ENCODE data around the gene GIMAP8. TPM values are rescaled to one million over a fixed set of nuclear protein-coding genes. Genes with fewer than 3 reads are reported as not detected.
A peak's percentile ranks its signal among the peaks of the same experiment; 100 is the strongest.

GIMAP8 gene
- total RNA-seq, 2 experiments from 2014 or later = 2.9 to 3.8 TPM

DNA sequence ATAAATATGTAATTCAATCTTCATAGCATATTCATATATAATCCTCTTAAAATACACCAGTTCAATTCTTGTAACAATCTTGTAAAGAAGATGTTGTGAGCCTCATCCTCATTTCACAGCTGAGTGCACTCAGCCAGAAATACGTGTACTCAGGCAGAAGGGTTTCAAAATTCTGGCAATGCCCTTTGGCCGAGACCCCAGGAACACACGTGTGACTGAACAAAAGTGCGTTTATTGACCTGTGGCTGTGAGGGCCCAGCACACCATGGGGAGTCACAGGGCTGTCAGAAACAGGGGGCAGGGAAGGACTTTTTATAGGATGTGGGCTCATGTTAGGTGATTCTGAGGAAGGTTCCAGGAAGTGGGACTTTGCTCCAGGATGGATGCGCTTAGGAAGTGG lies 21.5 kb downstream of the GIMAP8 start:
- TF ChIP-seq, protein P1, sequence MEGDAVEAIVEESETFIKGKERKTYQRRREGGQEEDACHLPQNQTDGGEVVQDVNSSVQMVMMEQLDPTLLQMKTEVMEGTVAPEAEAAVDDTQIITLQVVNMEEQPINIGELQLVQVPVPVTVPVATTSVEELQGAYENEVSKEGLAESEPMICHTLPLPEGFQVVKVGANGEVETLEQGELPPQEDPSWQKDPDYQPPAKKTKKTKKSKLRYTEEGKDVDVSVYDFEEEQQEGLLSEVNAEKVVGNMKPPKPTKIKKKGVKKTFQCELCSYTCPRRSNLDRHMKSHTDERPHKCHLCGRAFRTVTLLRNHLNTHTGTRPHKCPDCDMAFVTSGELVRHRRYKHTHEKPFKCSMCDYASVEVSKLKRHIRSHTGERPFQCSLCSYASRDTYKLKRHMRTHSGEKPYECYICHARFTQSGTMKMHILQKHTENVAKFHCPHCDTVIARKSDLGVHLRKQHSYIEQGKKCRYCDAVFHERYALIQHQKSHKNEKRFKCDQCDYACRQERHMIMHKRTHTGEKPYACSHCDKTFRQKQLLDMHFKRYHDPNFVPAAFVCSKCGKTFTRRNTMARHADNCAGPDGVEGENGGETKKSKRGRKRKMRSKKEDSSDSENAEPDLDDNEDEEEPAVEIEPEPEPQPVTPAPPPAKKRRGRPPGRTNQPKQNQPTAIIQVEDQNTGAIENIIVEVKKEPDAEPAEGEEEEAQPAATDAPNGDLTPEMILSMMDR (IDR thresholded peaks at IDR 0.05) = no peak
- Mint-ChIP-seq H3K27ac (peak overlapping the region; percentile 79), H3K4me3 (no peak overlapping the region), H3K9me3 (peaks cover 9% of the 10 kb centered on the region), H3K36me3 (ENCODE audit: low read depth) (peaks cover 98% of the 10 kb centered on the region), H3K4me1 (ENCODE audit: low read depth) (peaks cover 94% of the 10 kb centered on the region), H3K27me3 (no peaks in the 10 kb centered on the region)
- Histone ChIP-seq H3K4me3 (ENCODE audit: low read length) (no peak overlapping the region), H3K9me3 (ENCODE audit: control insufficient read depth in 1 of 2, insufficient read depth in 1 of 2, low read length in 2 of 2) (peaks cover 0 to under 1% of the 10 kb centered on the region in 2 experiments), H3K27me3 (ENCODE audit: control insufficient read depth in 1 of 2, insufficient read depth in 2 of 2, low read length in 2 of 2) (no peaks in the 10 kb centered on the region), H3K36me3 (ENCODE audit: insufficient read depth, low read length) (peaks cover 84% of the 10 kb centered on the region), H3K4me1 (ENCODE audit: insufficient read depth, low read length) (peaks cover 49% of the 10 kb centered on the region), H3K27ac (ENCODE audit: low read depth in 1 of 2, low read length in 2 of 2) (no peak overlapping the region)
- ATAC-seq (ENCODE audit: poor library complexity) = no peak
- DNase-seq = no peak
- ChIA-PET POLR2A (interaction anchor here (1.4 to 4.8 kb wide), 4 partner anchors 10 to 31 kb away, joined by 4 to 20 read pairs (median 6); no protein-coding TSS in a partner anchor), CTCF (no interaction called here)
- intact Hi-C loops (cut with DNase I, micrococcal nuclease) = loop anchor here in 1 of 2 experiments (2.0 kb wide), 1 partner anchor 17 kb away; no protein-coding TSS in a partner anchor

DNA sequence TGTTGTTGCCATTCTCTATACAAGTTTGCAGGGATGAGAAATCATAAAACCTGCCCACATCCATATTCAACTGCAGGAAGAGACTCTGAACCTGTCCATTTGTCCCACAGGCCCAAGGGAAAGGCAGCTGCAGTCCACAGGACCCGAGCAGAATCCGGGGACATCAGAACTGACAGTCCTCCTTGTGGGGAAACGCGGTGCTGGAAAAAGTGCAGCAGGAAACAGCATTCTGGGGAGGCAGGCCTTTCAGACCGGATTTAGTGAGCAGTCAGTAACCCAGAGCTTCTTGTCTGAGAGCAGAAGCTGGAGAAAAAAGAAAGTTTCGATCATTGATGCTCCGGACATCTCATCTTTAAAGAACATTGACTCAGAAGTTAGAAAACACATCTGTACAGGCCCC lies 23.5 kb downstream of the GIMAP8 start:
- TF ChIP-seq, protein P1 (IDR thresholded peaks at IDR 0.05) = no peak
- intact Hi-C loops (cut with DNase I, micrococcal nuclease) = loop anchor here in 1 of 2 experiments (2.0 kb wide), 1 partner anchor 19 kb away; no protein-coding TSS in a partner anchor
- no peak for DNase-seq
- Histone ChIP-seq H3K27ac (ENCODE audit: low read depth in 1 of 2, low read length in 2 of 2) (no peak overlapping the region), H3K27me3 (ENCODE audit: control insufficient read depth in 1 of 2, insufficient read depth in 2 of 2, low read length in 2 of 2) (no peaks in the 10 kb centered on the region), H3K36me3 (ENCODE audit: insufficient read depth, low read length) (peaks cover 86% of the 10 kb centered on the region), H3K4me1 (ENCODE audit: insufficient read depth, low read length) (peaks cover 53% of the 10 kb centered on the region), H3K9me3 (ENCODE audit: control insufficient read depth in 1 of 2, insufficient read depth in 1 of 2, low read length in 2 of 2) (peaks cover 0 to 4% of the 10 kb centered on the region in 2 experiments), H3K4me3 (ENCODE audit: low read length) (no peak overlapping the region)
- CTCF ChIA-PET = interaction anchor here (1.2 to 1.3 kb wide), 2 partner anchors 22 to 25 kb away, joined by 3 to 4 read pairs; no protein-coding TSS in a partner anchor
- H3K9me3 Mint-ChIP-seq = peaks cover 9% of the 10 kb centered on the region
- no peak overlapping the region for H3K4me3 Mint-ChIP-seq
- no peaks in the 10 kb centered on the region for H3K27me3 Mint-ChIP-seq
- ATAC-seq (ENCODE audit: poor library complexity) = no peak
- peaks cover 94% of the 10 kb centered on the region for H3K4me1 Mint-ChIP-seq (ENCODE audit: low read depth)
- H3K27ac Mint-ChIP-seq = peak overlapping the region; percentile 79
- peaks cover 98% of the 10 kb centered on the region for H3K36me3 Mint-ChIP-seq (ENCODE audit: low read depth)
- POLR2A ChIA-PET = interaction anchor here (0.7 to 4.8 kb wide), 4 partner anchors 9 to 94 kb away, joined by 3 to 20 read pairs (median 16); partner anchors contain the start of genes GIMAP4 and GIMAP7

DNA sequence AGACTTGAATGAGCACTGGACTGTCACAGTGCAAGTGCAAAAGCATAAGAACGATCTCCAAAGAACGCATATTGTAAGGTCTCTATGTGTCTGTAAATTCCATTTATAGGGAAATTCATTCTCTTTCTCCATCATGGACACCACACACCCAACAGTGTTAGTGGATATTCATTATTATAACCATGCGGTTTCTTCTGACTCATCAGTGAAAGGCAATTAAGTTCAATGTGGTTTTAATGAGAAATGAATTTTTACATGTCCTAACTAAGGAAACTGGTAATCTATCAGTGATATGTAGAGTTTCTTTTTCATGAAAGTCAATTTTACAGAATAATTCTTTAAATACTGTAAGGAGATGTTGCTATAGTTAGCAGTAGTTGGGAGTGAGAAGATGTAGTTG lies 25.9 kb downstream of the GIMAP8 start:
- intact Hi-C loops (cut with DNase I, micrococcal nuclease) = no loop called here
- ChIA-PET POLR2A (interaction anchor here (1.2 to 3.7 kb wide), 5 partner anchors 12 to 39 kb away, joined by 3 to 17 read pairs (median 5); partner anchors contain the start of gene GIMAP7), CTCF (interaction anchor here (1.6 to 1.9 kb wide), 2 partner anchors 11 to 38 kb away, joined by 3 to 4 read pairs; partner anchors contain the start of gene GIMAP7)
- TF ChIP-seq, protein P1 (IDR thresholded peaks at IDR 0.05) = no peak
- Mint-ChIP-seq H3K36me3 (ENCODE audit: low read depth) (peaks cover 78% of the 10 kb centered on the region), H3K4me3 (peak overlapping the region; percentile 25), H3K27ac (peak overlapping the region; percentile 97), H3K9me3 (peaks cover 9% of the 10 kb centered on the region), H3K4me1 (ENCODE audit: low read depth) (peaks cover 92% of the 10 kb centered on the region), H3K27me3 (no peaks in the 10 kb centered on the region)
- Histone ChIP-seq H3K27ac (ENCODE audit: low read depth in 1 of 2, low read length in 2 of 2) (peak overlapping the region; percentile 92 to 95), H3K4me3 (ENCODE audit: low read length) (no peak overlapping the region), H3K4me1 (ENCODE audit: insufficient read depth, low read length) (peaks cover 72% of the 10 kb centered on the region), H3K27me3 (ENCODE audit: control insufficient read depth in 1 of 2, insufficient read depth in 2 of 2, low read length in 2 of 2) (no peaks in the 10 kb centered on the region), H3K9me3 (ENCODE audit: control insufficient read depth in 1 of 2, insufficient read depth in 1 of 2, low read length in 2 of 2) (peaks cover 0 to 4% of the 10 kb centered on the region in 2 experiments), H3K36me3 (ENCODE audit: insufficient read depth, low read length) (peaks cover 70% of the 10 kb centered on the region)
- ATAC-seq (ENCODE audit: poor library complexity) (no peak), DNase-seq (no peak)

Measured in CD4-positive, alpha-beta T cell (primary cell).